Activated T-helper 1 cell treated with anti-CD3 and anti-CD28 coated beads, Interleukin-12 subunit alpha, Interleukin-12 subunit beta, Interleukin-2, Interleukin-4 antibody, amounts not matched to agents 30 ng/mL and 10 ng/mL and 1 ng/mL, durations not matched to agents 14 hours and 24 hours and 36 hours (primary cell): ENCODE results near the gene PDE1C. TPM values are rescaled to one million over a fixed set of nuclear protein-coding genes. Genes with fewer than 3 reads are reported as not detected.
"Not testable (repeated sequence)": the region's sequence is repeated elsewhere in the genome, so short reads cannot be mapped to it uniquely, and the experiment has no call there.

Experiments
- DNase-seq: peaks from one replicate; pipeline ENCODE4 v3.0.0; 2021; ENCODE audit warnings: low spot score
- H3K27ac Mint-ChIP-seq: one replicate; pipeline ENCODE4 v1.8.0; 2021; ENCODE audit warnings: mild to moderate bottlenecking, mixed read lengths
- H3K27me3 Mint-ChIP-seq: one replicate; pipeline ENCODE4 v1.8.0; 2022; ENCODE audit warnings: mild to moderate bottlenecking, moderate library complexity, mixed read lengths; ENCODE audit not compliant: insufficient read depth
- H3K36me3 Mint-ChIP-seq: one replicate; pipeline ENCODE4 v1.8.0; 2021; ENCODE audit warnings: low read depth, mixed read lengths
- H3K4me1 Mint-ChIP-seq: one replicate; pipeline ENCODE4 v1.8.0; 2021; ENCODE audit warnings: low read depth, mixed read lengths
- H3K4me3 Mint-ChIP-seq: one replicate; pipeline ENCODE4 v1.8.0; 2021; ENCODE audit warnings: mild to moderate bottlenecking, moderate library complexity, mixed read lengths
- H3K9me3 Mint-ChIP-seq: one replicate; pipeline ENCODE4 v1.8.0; 2021; ENCODE audit warnings: mixed read lengths
- intact Hi-C: fragments of 100-400 bp; cut with micrococcal nuclease; formaldehyde crosslinking; loops from one replicate; pipeline ENCODE4 v1.15.1; 2024
- total RNA-seq: library from RNA; stranded (reverse); gene quantifications from 2 replicates; pipeline ENCODE4 v1.2.3, GENCODE V29; 2022

The PDE1C gene
- total RNA-seq, 1 donor from 2014 or later: not detected

DNA sequence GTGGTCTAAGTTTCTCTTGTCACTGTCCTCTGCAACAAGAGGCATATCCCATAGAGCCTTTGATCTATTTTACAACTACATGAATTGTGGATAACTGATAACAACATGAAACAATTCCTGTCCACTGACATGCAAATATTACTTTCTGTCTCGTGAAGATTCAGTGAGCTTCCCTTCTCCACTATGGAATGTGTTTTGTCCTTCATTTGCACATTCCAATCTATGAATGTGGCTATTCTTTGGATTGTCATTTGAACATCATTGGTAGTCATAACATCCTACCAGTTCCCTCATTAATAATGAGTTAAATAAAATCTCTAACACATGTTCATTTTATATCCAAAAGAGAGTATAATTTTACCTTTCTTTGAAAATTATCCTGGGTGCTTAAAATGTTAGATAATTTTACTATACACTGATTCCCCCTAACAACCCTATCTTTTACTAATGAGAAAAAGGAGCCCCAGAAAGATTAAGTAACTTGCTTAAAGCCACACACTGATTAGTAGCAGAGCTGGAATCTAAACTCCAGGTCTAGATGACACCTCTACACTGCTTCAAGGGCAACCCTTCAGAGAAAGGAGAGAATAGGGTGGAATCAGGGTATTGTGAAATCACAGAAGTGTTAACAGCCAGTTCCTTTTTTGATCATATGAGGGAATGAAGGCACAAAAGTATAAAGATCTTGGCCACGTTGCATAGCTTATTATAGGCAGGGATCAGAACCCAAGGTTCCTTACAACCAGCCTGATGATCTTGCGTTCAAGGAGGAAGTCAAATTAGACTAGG, 39.1 kb downstream of the PDE1C start:
- no peaks in the 10 kb centered on the region for H3K27me3 Mint-ChIP-seq
- DNase-seq: no peak
- H3K36me3 Mint-ChIP-seq: no peaks in the 10 kb centered on the region
- H3K9me3 Mint-ChIP-seq: no peaks in the 10 kb centered on the region
- intact Hi-C loops: no loop called here
- no peak overlapping the region for H3K4me3 Mint-ChIP-seq
- H3K27ac Mint-ChIP-seq: no peak overlapping the region
- no peaks in the 10 kb centered on the region for H3K4me1 Mint-ChIP-seq

DNA sequence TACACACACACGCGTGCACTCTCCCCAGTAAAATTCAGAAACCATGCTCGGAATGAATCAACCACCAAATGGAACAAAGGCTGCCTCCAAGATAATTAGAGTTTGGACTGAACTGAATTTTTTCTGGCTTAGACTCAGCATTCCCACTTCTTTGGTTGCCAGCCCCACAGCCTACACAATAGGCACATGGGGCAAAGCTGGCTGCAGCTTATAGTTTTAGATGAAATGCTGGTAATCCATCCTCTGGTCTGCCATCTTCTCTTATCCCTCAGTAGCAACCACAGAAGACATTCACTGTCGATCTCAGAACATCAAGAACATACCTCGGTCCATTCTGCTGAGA, 44.2 kb downstream of the PDE1C start:
- Mint-ChIP-seq H3K27ac (no peak overlapping the region), H3K4me1 (no peaks in the 10 kb centered on the region), H3K36me3 (no peaks in the 10 kb centered on the region), H3K4me3 (no peak overlapping the region), H3K9me3 (no peaks in the 10 kb centered on the region), H3K27me3 (no peaks in the 10 kb centered on the region)
- no peak for DNase-seq
- intact Hi-C loops: no loop called here

- DNase-seq: no peak
- Mint-ChIP-seq H3K4me1 (no peaks in the 10 kb centered on the region), H3K27ac (no peak overlapping the region), H3K36me3 (no peaks in the 10 kb centered on the region), H3K27me3 (no peaks in the 10 kb centered on the region), H3K9me3 (no peaks in the 10 kb centered on the region), H3K4me3 (no peak overlapping the region)
- intact Hi-C loops: no loop called here
These were observed 44.7 kb downstream of the PDE1C start for GRCh38 chr7:32025381-32026082.

GRCh38 chr7:32023376-32023775, 46.8 kb downstream of the PDE1C start:
- H3K4me3 Mint-ChIP-seq: no peak overlapping the region
- no peaks in the 10 kb centered on the region for H3K27me3 Mint-ChIP-seq
- intact Hi-C loops: no loop called here
- no peak overlapping the region for H3K27ac Mint-ChIP-seq
- no peaks in the 10 kb centered on the region for H3K9me3 Mint-ChIP-seq
- no peaks in the 10 kb centered on the region for H3K4me1 Mint-ChIP-seq
- no peaks in the 10 kb centered on the region for H3K36me3 Mint-ChIP-seq
- DNase-seq: no peak

DNA sequence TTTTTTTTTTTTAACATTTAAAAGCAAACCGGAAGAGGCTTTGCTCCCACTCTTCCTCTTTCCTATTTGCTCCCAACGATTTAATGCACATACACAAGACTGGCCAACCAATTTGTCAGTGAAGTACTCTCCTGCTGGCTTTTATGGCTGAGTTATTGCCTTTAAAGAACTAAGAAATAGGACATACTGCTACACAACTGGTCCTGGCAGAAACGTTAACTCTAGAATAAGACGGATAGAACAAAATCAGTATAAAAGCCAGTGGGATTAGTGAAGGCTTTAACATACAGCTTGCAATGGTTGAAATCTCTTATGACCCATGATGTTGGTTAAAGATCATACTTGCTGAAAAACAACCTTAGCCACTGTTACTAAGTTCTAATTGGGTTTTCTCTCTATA, 47.2 kb downstream of the PDE1C start:
- Mint-ChIP-seq H3K4me3 (no peak overlapping the region), H3K36me3 (no peaks in the 10 kb centered on the region), H3K4me1 (no peaks in the 10 kb centered on the region), H3K27ac (no peak overlapping the region), H3K27me3 (no peaks in the 10 kb centered on the region), H3K9me3 (no peaks in the 10 kb centered on the region)
- DNase-seq: no peak
- intact Hi-C loops: no loop called here

- no peak overlapping the region for H3K4me3 Mint-ChIP-seq
- intact Hi-C loops: no loop called here
- no peaks in the 10 kb centered on the region for H3K4me1 Mint-ChIP-seq
- no peak for DNase-seq
- H3K27ac Mint-ChIP-seq: no peak overlapping the region
- no peaks in the 10 kb centered on the region for H3K36me3 Mint-ChIP-seq
- no peaks in the 10 kb centered on the region for H3K27me3 Mint-ChIP-seq
- H3K9me3 Mint-ChIP-seq: no peaks in the 10 kb centered on the region
These were observed 49.6 kb downstream of the PDE1C start for GRCh38 chr7:32020551-32021159.

DNA sequence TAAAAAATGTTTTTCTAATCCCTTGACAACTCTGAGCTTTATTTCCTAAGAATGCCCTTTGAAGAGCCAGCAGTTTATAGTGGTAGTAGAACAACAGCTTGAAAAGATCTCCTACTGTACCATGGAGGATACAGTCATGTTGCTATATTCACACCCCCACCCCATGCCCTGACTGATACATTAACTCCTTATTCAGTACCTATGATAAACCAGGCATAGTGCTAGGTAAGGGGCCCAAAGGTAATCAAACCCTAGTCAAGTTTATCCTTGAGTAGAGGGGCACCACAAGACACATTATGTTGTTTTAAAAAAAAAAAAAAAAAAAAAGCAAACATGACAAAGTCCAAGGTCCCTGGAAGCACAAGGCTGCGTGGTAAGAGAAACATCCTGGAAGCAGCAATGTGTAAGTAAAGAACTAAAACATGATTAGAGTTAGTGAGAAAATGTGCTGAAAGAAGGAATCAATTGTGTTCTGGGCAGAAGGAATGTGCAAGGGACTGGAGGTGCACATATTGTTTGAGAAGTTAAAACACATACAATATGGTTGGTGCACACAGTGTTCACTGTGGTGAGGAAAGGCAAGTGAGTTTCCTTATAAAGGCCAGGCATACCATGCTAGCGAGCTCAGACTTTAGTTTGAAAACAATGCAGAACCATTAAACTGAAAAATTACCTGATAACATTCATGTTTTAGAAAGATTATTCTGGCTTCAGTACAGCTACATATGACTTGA, 51.2 kb downstream of the PDE1C start:
- Mint-ChIP-seq H3K27ac (no peak overlapping the region), H3K4me1 (no peaks in the 10 kb centered on the region), H3K27me3 (no peaks in the 10 kb centered on the region), H3K4me3 (no peak overlapping the region), H3K9me3 (no peaks in the 10 kb centered on the region), H3K36me3 (peaks cover 2% of the 10 kb centered on the region)
- DNase-seq: no peak
- intact Hi-C loops: no loop called here

GRCh38 chr7:32015133-32015532, 55.1 kb downstream of the PDE1C start:
- no peaks in the 10 kb centered on the region for H3K4me1 Mint-ChIP-seq
- no peak overlapping the region for H3K4me3 Mint-ChIP-seq
- intact Hi-C loops: no loop called here
- H3K9me3 Mint-ChIP-seq: peaks cover 6% of the 10 kb centered on the region
- no peaks in the 10 kb centered on the region for H3K27me3 Mint-ChIP-seq
- H3K27ac Mint-ChIP-seq: no peak overlapping the region
- H3K36me3 Mint-ChIP-seq: peaks cover 2% of the 10 kb centered on the region
- DNase-seq: no peak

GRCh38 chr7:32013471-32013870, 56.7 kb downstream of the PDE1C start:
- intact Hi-C loops, H3K4me1 Mint-ChIP-seq, H3K9me3 Mint-ChIP-seq, H3K36me3 Mint-ChIP-seq, H3K27ac Mint-ChIP-seq, H3K27me3 Mint-ChIP-seq, H3K4me3 Mint-ChIP-seq, DNase-seq: not testable (repeated sequence)

DNA sequence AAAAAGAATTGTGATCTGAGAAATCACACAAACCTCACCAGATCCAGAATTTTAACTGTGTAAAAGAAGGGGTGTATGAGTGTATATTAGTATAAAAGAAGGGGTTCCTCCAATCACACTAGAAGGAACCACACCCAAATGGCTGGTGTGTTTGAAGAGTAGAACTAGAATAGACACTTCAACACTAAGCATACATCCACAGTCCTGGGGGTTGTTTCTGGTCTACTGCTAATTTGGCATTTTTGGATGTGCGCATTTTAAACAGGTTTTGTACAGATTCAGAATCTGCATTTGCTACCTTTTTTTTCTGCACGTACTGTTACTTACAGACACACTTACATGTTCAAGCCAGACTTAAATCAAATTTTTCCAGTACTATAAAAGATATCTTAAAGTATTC, 64.6 kb downstream of the PDE1C start:
- no peaks in the 10 kb centered on the region for H3K27me3 Mint-ChIP-seq

GRCh38 chr7:32001948-32002347, 68.3 kb downstream of the PDE1C start:
- Mint-ChIP-seq H3K4me3 (no peak overlapping the region), H3K27me3 (no peaks in the 10 kb centered on the region), H3K27ac (no peak overlapping the region), H3K9me3 (peaks cover 10% of the 10 kb centered on the region), H3K36me3 (no peaks in the 10 kb centered on the region), H3K4me1 (no peaks in the 10 kb centered on the region)
- intact Hi-C loops: no loop called here
- no peak for DNase-seq

More for the DNA sequence above, 64.6 kb downstream of the PDE1C start:
- H3K36me3 Mint-ChIP-seq: no peaks in the 10 kb centered on the region
- no peak for DNase-seq
- no peak overlapping the region for H3K27ac Mint-ChIP-seq
- H3K4me3 Mint-ChIP-seq: no peak overlapping the region
- no peaks in the 10 kb centered on the region for H3K4me1 Mint-ChIP-seq
- peaks cover 10% of the 10 kb centered on the region for H3K9me3 Mint-ChIP-seq
- intact Hi-C loops: no loop called here

DNA sequence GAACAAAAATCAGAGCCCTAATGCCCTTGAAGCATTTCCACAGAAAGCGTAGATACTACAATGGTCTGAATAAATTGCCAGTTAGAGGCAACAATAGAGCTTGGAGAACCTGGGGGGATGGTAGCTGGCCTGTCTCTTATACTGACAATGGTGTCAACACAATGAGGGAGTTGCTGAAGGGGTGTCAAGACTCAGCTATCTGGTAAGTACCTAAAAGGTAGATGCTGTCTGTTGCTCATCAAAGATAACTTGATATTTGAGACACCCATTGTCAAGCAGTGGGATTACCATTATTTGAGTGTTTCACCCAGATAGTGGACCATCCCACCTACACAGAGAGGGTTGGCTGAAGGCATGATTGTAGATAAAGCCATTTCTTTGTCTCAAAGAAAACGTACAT, 72.8 kb downstream of the PDE1C start:
- Mint-ChIP-seq H3K9me3 (peaks cover 5% of the 10 kb centered on the region), H3K4me1 (no peaks in the 10 kb centered on the region), H3K4me3 (no peak overlapping the region), H3K36me3 (no peaks in the 10 kb centered on the region), H3K27ac (no peak overlapping the region), H3K27me3 (no peaks in the 10 kb centered on the region)
- intact Hi-C loops: no loop called here
- DNase-seq: no peak

- H3K9me3 Mint-ChIP-seq: no peaks in the 10 kb centered on the region
- DNase-seq: no peak
- no peak overlapping the region for H3K27ac Mint-ChIP-seq
- no peak overlapping the region for H3K4me3 Mint-ChIP-seq
- H3K27me3 Mint-ChIP-seq: no peaks in the 10 kb centered on the region
- no peaks in the 10 kb centered on the region for H3K36me3 Mint-ChIP-seq
- intact Hi-C loops: no loop called here
- H3K4me1 Mint-ChIP-seq: no peaks in the 10 kb centered on the region
These were observed 75.1 kb downstream of the PDE1C start for GRCh38 chr7:31995134-31995533.
